Transverse colon (tissue), 4 donors: ENCODE results near the gene NDUFA6. TPM values are rescaled to one million over a fixed set of nuclear protein-coding genes. Genes with fewer than 3 reads are reported as not detected.
"Not testable (repeated sequence)": the region's sequence is repeated elsewhere in the genome, so short reads cannot be mapped to it uniquely, and the experiment has no call there.

Experiments used
- DNase-seq: peaks from one replicate; pipeline ENCODE4 v3.0.0-alpha.2; 2019
- H3K27ac ChIP-seq, 4 donors: fragments of 200-600 bp; sonication (generic); 2 replicates each; pipeline ENCODE4 v1.5.1; 2016 to 2018; ENCODE audit warnings: inconsistent platforms in 4 of 4
- H3K27me3 ChIP-seq: fragments of 200-600 bp; sonication (generic); 2 replicates; pipeline ENCODE4 v1.5.1; 2017; ENCODE audit warnings: inconsistent platforms
- H3K36me3 ChIP-seq, 4 donors: fragments of 200-600 bp; sonication (generic); 2 replicates each; pipeline ENCODE4 v1.5.1; 2017 to 2019; ENCODE audit warnings: inconsistent platforms in 4 of 4
- H3K4me1 ChIP-seq, 4 donors: fragments of 200-600 bp; sonication (generic); 2 replicates each; pipeline ENCODE4 v1.5.1; 2017 to 2020; ENCODE audit warnings: inconsistent platforms in 4 of 4
- H3K4me3 ChIP-seq, 4 donors: fragments of 200-600 bp; sonication (generic); 1 replicate in 1 of 4; 2 replicates in 3 of 4; pipeline versions ENCODE4 v1.5.1 to v1.6.1; 2017 to 2019; ENCODE audit warnings: inconsistent platforms in 4 of 4
- H3K9me3 ChIP-seq, 2 donors: fragments of 200-600 bp; sonication (generic); 2 replicates each; pipeline ENCODE4 v1.5.1; 2017 to 2019; ENCODE audit warnings: inconsistent platforms in 2 of 2
- EP300 ChIP-seq: sonication (generic); formaldehyde crosslinking; IDR thresholded peaks from one replicate; pipeline ENCODE4 v1.6.1; 2017; ENCODE audit warnings: antibody characterized with exemption, low read depth
- POLR2A ChIP-seq: fragments of 450-650 bp; IDR thresholded peaks from one replicate; pipeline ENCODE4 v1.6.1; 2016; ENCODE audit warnings: antibody characterized with exemption, mild to moderate bottlenecking, moderate library complexity
- POLR2AphosphoS5 ChIP-seq, 3 donors: sonication (generic); formaldehyde crosslinking; IDR thresholded peaks; one replicate each; pipeline ENCODE4 v1.6.1; 2016; ENCODE audit warnings: antibody characterized with exemption in 3 of 3
- WGBS, 2 donors: methylation state at CpG; one replicate each; pipeline ENCODE4 v1.1.5; 2018; ENCODE audit warnings: low coverage in 1 of 2; 5-methylcytosine and 5-hydroxymethylcytosine counted together
- in situ Hi-C, 4 donors: fragments of 200-750 bp; cut with MboI; loops; one replicate each; pipeline versions ENCODE4 v1.15.0 to v1.15.1; 2017; ENCODE audit warnings: low sequenced_read_pairs in 3 of 4, low pct_ligation_motif_present in 1 of 4, low pct_unique_long_range_greater_than_20kb in 1 of 4
- intact Hi-C: fragments of 100-400 bp; cut with DNase I; formaldehyde crosslinking; loops from one replicate; pipeline ENCODE4 v1.15.1; 2023; ENCODE audit warnings: low total_unique reads
- total RNA-seq, 4 donors: library from RNA; depleted of rRNA; stranded (reverse); fragments of >200 nt; gene quantifications; one replicate each; pipeline ENCODE4 v1.1.0, GENCODE V29; 2016
- TF ChIP-seq, protein P1 (sequence below), 5 experiments: fragments of 200-600 bp in 3 of 5; fragments of 450-650 bp in 2 of 5; sonication (generic) in 3 of 5; IDR thresholded peaks; 1 replicate in 2 of 5; 2 replicates in 3 of 5; pipeline ENCODE4 v1.5.1; 2016 to 2017; ENCODE audit warnings: antibody characterized with exemption in 5 of 5, inconsistent platforms in 3 of 5, mild to moderate bottlenecking in 2 of 5, moderate library complexity in 1 of 5

NDUFA6 gene
- 100 to 1,000 TPM in 1 of 4 donors, 10 to 100 TPM in 3; 17.2 to 723 (median 88.7) TPM for total RNA-seq

DNA sequence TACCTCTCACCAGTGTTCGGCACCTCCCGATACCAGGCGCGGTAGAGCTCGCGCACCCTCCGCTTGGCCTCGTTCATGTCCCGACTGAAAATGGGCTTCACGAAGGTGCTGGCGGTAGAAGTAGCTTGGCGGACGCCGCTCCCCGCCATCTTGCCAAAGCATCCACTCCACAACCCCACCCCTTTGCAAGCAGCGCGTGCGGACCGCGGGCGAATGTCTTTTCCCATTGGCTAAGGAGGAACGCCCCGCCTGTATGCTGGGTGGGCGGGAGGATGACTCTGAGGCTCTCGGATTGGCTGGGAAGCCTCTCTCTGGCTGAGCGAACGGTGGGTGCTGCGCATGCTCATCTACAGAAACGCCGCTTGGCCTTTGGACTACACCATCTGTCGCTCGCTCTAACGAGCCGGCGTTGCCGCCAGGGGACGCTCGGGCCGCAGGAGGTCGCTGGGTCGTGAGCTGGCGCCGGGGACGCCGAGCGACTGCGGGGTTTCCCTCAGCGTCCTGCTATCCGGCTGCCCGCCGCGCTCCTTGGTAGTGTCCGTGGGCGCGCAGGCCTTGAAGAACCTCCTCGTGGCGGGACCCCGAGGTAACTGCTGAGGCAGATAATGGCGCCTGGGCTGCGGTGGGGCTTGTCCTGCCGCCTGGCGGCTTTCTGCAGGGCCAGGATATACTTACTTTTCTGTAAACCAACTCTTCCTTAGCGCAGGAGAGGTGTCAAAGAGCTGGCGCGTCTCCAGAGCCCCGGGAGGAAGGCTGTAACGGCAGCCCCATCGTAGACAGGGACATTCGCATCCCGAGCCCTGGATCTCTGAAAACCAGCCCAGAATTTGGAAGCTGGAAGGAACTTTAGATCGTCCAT is at the start of gene NDUFA6:
Gene NDUFA6 (minus strand): TSS at position 177 of the 859 bp plus-strand sequence. CDS start 28 bp downstream, at position 149.
- in situ Hi-C loops, result loop anchor here in 1 of 4 donors (10.0 kb wide), 1 partner anchor 354 kb away; no protein-coding TSS in a partner anchor

DNA sequence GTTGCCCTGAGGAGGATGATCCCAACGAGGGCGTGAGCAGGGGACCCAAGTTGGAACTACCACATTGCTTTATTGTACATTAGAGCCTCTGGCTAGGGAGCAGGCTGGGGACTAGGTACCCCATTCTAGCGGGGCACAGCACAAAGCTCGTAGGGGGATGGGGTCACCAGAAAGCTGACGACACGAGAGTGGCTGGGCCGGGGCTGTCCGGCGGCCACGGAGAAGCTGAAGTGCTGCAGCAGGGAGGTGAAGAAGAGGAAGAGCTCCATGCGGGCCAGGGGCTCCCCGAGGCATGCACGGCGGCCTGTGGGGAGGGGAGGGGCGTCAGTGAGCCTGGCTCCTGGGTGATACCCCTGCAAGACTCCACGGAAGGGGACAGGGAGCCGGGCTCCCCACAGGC is 49.6 kb upstream of the NDUFA6 start:
- H3K9me3 ChIP-seq, H3K27me3 ChIP-seq, intact Hi-C loops, H3K4me1 ChIP-seq, DNase-seq, in situ Hi-C loops, H3K36me3 ChIP-seq, H3K27ac ChIP-seq, H3K4me3 ChIP-seq: not testable (repeated sequence)
- 90% methylated on average over 15 of the region's 17 CpGs; no CpG with 5 or more reads in 1 of the 2 donors for WGBS, 2 donors

More for the DNA sequence above, at the start of gene NDUFA6:
- Histone ChIP-seq H3K27me3 (no peaks in the 10 kb centered on the region), H3K4me1 (peaks cover 15 to 28% (median 19%) of the 10 kb centered on the region in 4 donors), H3K4me3 (peak within 1 kb of the TSS; percentile 66 to 78 (median 74)), H3K9me3 (no peaks in the 10 kb centered on the region), H3K27ac (peak within 1 kb of the TSS; percentile 93 to 98 (median 96)), H3K36me3 (peaks cover 0 to 13% (median 2%) of the 10 kb centered on the region in 4 donors)
- peak; percentile 99 for DNase-seq
- intact Hi-C loops, result loop anchor here (1.0 to 2.0 kb wide), 2 partner anchors 20 to 344 kb away; no protein-coding TSS in a partner anchor
- 0% methylated on average over 40 of the region's 71 CpGs; no CpG with 5 or more reads in 1 of the 2 donors for WGBS, 2 donors
- peak; percentile 97 to 99 (median 99) for TF ChIP-seq POLR2AphosphoS5 (IDR thresholded peaks at IDR 0.05)
- TF ChIP-seq EP300, result no peak
- TF ChIP-seq POLR2A, result peak; percentile 99
- TF ChIP-seq, protein P1, sequence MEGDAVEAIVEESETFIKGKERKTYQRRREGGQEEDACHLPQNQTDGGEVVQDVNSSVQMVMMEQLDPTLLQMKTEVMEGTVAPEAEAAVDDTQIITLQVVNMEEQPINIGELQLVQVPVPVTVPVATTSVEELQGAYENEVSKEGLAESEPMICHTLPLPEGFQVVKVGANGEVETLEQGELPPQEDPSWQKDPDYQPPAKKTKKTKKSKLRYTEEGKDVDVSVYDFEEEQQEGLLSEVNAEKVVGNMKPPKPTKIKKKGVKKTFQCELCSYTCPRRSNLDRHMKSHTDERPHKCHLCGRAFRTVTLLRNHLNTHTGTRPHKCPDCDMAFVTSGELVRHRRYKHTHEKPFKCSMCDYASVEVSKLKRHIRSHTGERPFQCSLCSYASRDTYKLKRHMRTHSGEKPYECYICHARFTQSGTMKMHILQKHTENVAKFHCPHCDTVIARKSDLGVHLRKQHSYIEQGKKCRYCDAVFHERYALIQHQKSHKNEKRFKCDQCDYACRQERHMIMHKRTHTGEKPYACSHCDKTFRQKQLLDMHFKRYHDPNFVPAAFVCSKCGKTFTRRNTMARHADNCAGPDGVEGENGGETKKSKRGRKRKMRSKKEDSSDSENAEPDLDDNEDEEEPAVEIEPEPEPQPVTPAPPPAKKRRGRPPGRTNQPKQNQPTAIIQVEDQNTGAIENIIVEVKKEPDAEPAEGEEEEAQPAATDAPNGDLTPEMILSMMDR (IDR thresholded peaks at IDR 0.05), result peak; percentile 84 to 100 (median 91)

DNA sequence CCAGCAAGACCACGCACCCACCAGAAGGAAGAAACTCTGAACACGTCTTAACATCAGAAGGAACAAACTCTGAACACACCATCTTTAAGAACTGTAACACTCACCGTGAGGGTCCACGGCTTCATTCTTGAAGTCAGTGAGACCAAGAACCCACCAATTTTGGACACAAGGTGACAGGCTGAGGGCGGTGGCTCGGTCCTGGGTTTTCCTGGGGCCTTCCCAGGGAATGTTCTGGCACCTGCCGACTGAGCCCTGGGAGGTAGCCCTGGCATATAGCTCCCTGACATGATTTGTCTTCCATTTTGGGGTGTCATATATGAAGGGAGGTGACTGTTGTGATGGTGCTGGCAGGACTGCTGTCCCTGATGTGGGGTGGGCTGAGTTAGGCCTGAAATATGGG is 48.9 kb upstream of the NDUFA6 start:
- H3K4me1 ChIP-seq, DNase-seq, H3K9me3 ChIP-seq, H3K27me3 ChIP-seq, in situ Hi-C loops, H3K36me3 ChIP-seq, H3K4me3 ChIP-seq, intact Hi-C loops, H3K27ac ChIP-seq: not testable (repeated sequence)
- WGBS, 2 donors, result 83% methylated on average over 7 of the region's 7 CpGs; no CpG with 5 or more reads in 1 of the 2 donors

DNA sequence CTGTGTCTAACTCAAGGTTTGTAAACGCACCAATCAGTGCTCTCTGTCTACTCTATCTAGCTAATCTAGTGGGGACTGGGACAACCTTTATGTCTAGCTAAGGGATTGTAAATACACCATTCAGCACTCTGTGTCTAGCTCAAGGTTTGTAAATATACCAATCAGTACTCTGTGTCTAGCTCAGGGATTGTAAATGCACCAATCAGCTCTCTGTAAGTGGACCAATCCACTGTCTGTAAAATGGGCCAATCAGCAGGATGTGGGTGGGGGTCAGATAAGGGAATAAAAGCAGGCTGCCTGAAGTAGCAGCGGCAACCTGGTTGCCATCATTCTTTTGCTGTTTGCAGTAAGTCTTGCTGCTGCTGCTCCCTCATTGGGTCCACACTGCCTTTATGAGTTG is 48.4 kb upstream of the NDUFA6 start:
- intact Hi-C loops, result no loop called here
- no peak for TF ChIP-seq EP300
- no peak for TF ChIP-seq POLR2A
- TF ChIP-seq, protein P1 (IDR thresholded peaks at IDR 0.05), result no peak
- TF ChIP-seq POLR2AphosphoS5 (IDR thresholded peaks at IDR 0.05), result no peak
- Histone ChIP-seq H3K27ac (no peak overlapping the region), H3K4me1 (no peaks in the 10 kb centered on the region), H3K4me3 (no peak overlapping the region), H3K9me3 (no peaks in the 10 kb centered on the region), H3K27me3 (no peaks in the 10 kb centered on the region), H3K36me3 (no peaks in the 10 kb centered on the region)
- no peak for DNase-seq
- in situ Hi-C loops, result no loop called here
- WGBS, 2 donors, result 98% methylated on average over 2 of the region's 2 CpGs; no CpG with 5 or more reads in 1 of the 2 donors

DNA sequence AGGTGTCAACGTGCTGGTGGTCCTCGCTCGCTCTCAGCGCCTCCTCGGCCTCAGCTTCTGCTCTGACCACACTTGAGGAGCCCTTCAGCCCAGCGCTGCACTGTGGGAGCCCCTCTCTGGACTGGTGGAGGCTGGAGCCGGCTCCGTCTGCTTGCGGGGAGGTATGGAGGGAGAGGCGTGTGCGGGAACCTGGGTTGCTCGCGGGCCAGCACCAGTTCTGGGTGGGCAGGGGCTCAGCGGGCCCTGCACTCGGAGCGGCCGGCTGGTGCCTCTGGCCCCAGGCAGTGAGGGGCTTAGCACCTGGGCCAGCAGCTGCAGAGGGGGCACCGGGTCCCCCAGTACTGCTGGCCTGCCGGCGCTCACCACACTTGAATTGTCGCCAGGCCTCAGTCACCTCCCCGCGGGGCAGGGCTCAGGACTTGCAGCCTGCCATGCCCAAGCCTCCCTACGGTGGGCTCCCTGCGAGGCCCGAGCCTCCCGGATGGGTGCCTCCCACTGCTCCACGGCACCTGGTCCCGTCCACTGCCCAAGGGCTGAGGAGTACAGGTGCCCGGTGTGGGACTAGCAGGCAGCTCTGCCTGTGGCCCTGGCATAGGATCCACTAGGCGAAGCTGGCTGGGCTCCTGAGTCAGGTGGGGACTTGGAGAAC is 47.7 kb upstream of the NDUFA6 start:
- no peak overlapping the region for H3K27ac ChIP-seq
- WGBS, 2 donors, result 92% methylated on average over 31 of the region's 31 CpGs; no CpG with 5 or more reads in 1 of the 2 donors
- no peaks in the 10 kb centered on the region for H3K27me3 ChIP-seq
- in situ Hi-C loops, result no loop called here
- H3K36me3 ChIP-seq, result no peaks in the 10 kb centered on the region
- H3K9me3 ChIP-seq, result no peaks in the 10 kb centered on the region
- TF ChIP-seq POLR2A (no peak), POLR2AphosphoS5 (IDR thresholded peaks at IDR 0.05) (no peak), EP300 (no peak)
- TF ChIP-seq, protein P1 (IDR thresholded peaks at IDR 0.05), result no peak
- no peaks in the 10 kb centered on the region for H3K4me1 ChIP-seq
- DNase-seq, result no peak
- intact Hi-C loops, result no loop called here
- H3K4me3 ChIP-seq, result no peak overlapping the region

DNA sequence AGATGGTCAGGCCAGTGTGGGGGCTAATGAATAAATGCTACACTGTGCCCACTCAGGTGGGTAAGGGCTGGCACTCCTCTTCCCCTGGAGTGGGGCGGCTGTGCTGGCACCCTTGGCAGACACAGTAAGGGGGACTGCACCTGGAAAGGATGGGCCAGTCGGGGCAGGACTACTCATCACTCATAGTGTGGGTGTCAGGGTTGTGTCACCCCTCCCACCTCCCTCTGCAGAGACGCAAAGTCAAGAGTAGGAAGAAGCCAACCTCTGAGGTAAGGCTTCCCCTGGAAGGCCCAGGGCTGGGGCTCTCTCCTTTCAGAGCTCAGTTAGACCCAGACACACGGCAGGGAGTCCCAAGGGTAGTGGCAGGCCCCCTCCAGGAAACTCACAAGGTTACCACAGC is 45.1 kb upstream of the NDUFA6 start:
- no CpG with 5 or more reads among the region's 4 CpGs for WGBS, 2 donors
- H3K27me3 ChIP-seq, DNase-seq, in situ Hi-C loops, H3K4me3 ChIP-seq, H3K27ac ChIP-seq, intact Hi-C loops, H3K36me3 ChIP-seq, H3K9me3 ChIP-seq, H3K4me1 ChIP-seq: not testable (repeated sequence)
